ENCODE measurements around the gene RAB34.
"Not testable (repeated sequence)": the region's sequence is repeated elsewhere in the genome, so short reads cannot be mapped to it uniquely, and the experiment has no call there.

Gene RAB34

DNA sequence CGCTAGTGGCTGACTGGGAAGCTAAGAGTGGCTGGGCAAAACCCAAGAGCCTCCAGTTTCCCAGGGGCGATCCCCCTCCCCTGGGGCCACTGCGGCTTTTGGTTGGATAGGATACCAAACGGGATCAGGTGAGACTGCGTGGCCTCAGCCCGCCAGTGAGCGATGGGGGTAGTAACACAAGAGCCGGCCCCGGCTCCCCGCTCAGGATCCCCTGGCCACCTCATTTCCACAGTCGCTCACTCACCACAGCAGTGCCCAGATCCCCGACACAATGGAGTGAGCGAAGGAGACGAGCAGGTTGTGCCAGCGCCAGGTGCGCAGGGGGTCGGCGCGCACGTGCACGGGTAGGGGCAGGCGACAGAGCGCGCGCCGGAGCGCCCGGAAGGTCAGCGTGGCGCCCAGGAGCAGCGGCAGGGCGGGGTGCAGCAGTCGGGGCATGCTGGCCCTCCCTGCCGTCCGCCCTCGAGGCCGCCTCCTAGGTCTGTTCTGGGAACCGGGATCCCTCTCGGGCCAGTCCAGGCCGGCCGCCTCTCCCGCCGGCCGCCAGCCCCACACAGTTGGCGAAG, 8.1 kb upstream of the RAB34 start:
- Mint-ChIP-seq H3K4me1 (ENCODE audit: low read depth) (peaks cover 61% of the 10 kb centered on the region), H3K4me3 (peak overlapping the region; percentile 100), H3K27ac (peak overlapping the region; percentile 100), H3K36me3 (ENCODE audit: low read depth) (peaks cover 59% of the 10 kb centered on the region), H3K27me3 (no peaks in the 10 kb centered on the region), H3K9me3 (no peaks in the 10 kb centered on the region)
- DNase-seq, result peak; percentile 84

DNA sequence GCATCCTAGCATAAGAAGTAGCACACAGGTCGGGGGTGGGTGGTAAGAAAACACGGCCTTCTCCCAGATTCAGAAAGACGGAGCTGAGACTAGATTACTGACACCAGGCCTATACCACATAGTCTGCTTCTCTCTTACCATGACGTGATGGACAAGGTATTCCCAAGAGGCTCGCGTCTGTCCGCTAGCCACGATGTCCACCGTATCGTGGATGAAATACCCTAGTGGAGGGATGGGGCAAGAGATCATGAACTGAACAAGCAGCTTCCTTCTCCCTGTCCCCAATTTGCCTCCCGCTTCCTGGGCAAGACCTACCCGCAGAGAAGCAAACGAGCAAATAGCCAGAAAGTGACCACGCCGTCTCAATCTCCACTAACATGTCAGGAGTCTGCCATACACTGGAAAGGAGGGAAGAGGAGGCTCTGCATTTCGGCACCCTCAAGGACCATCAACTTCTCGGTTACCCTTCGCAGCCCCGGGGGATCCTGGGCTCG, 7.5 kb upstream of the RAB34 start:
- DNase-seq, result no peak
- peak overlapping the region; percentile 100 for H3K27ac Mint-ChIP-seq
- no peaks in the 10 kb centered on the region for H3K27me3 Mint-ChIP-seq
- H3K4me1 Mint-ChIP-seq (ENCODE audit: low read depth), result peaks cover 62% of the 10 kb centered on the region
- H3K36me3 Mint-ChIP-seq (ENCODE audit: low read depth), result peaks cover 64% of the 10 kb centered on the region
- H3K9me3 Mint-ChIP-seq, result no peaks in the 10 kb centered on the region
- peak overlapping the region; percentile 100 for H3K4me3 Mint-ChIP-seq

DNA sequence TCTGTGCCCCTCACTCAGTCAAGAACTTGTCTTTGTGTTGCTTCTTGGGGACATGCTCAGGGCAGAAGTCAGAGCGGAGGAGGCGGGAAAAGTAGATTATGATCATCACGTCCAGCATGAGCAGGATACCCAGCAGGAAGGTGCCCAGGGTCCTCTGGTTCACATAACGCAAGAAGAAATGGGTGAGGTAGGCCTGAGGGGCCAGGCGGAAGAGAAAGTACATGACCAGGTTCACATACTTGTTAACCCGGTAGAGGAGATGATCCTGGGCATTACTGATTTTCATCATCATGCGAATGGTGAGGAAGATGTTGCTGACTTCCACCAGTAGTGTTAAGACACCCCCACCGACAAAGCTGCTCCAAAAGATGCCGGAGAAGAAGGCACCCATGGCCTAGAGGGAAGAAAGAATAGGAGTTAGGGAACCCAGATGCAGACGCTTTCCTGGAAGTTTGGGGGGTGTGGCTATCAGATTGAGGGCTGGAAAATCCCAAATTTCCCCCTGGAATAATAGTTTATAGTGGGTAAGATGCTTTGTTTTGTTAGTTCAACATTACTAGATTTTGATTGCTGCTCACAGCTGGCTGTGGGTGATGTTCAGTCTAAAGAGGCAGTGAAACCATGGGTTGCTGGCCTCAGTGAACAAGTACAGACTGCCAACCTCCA, 7.0 kb upstream of the RAB34 start:
- Mint-ChIP-seq H3K27ac (peak overlapping the region; percentile 100), H3K9me3 (no peaks in the 10 kb centered on the region), H3K27me3 (no peaks in the 10 kb centered on the region), H3K4me1 (ENCODE audit: low read depth) (peaks cover 58% of the 10 kb centered on the region), H3K4me3 (peak overlapping the region; percentile 100), H3K36me3 (ENCODE audit: low read depth) (peaks cover 69% of the 10 kb centered on the region)
- DNase-seq, result peak; percentile 60

DNA sequence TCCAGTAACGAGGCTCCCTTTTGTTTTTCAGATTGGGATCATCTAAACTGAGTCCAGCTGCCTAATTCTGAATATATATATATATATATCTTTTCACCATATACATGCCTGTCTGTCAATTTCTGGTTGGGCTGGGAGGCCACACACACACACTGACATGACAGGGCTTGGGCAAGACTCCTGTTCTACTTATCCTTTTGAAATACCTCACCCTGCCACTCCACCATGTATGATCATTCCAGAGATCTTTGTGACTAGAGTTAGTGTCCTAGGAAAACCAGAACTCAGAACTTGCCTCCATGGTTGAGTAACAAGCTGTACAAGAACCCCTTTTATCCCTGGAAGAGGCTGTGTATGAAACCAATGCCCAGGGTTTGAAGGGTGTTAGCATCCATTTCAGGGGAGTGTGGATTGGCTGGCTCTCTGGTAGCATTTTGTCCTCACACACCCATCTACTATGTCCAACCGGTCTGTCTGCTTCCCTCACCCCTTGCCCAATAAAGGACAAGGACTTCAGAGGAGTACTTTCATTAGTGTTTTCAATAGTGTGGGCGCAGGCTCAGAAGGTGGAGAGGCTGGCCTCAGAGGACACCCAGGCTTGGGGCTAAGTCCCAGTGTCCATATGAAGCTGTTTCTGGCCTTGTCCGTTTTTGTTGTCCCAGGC, 6.3 kb upstream of the RAB34 start:
- not testable (repeated sequence) for H3K9me3 Mint-ChIP-seq, DNase-seq, H3K27me3 Mint-ChIP-seq
- Mint-ChIP-seq H3K4me1 (ENCODE audit: low read depth) (peaks cover 58% of the 10 kb centered on the region), H3K27ac (peak overlapping the region; percentile 100), H3K4me3 (peak overlapping the region; percentile 100), H3K36me3 (ENCODE audit: low read depth) (peaks cover 71% of the 10 kb centered on the region)

DNA sequence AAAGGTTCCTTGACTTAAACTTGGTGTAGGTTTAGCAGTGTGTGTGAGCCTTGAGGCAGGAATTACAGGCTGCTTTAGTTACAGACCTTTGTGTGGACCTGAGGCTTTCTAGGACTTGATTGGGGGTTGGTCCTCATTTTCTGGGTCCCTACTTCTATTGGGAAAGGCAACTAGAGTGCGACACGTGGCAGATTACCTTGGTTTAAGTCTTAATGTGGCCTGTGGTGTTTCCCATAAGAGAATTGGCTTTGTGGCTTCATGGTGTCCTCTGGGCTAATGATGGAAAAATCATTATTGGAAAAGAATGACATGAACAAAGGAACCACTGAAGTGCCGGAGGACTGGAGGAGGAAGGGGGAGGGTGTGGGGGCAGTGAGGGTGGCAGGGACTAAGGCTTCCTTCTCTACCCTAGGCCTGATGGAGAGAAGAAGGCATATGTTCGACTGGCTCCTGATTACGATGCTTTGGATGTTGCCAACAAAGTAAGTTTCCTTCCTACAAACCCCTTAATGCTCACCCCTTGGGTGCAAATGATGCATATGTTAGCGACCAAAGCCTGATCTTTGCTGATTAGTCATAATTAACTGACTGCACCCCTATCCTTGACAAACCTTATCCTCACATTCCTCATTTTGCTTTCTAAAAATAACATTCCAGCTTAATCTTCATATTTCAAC, 5.6 kb upstream of the RAB34 start:
- Mint-ChIP-seq H3K27ac (peak overlapping the region; percentile 100), H3K9me3 (no peaks in the 10 kb centered on the region), H3K27me3 (peaks cover 2% of the 10 kb centered on the region), H3K4me1 (ENCODE audit: low read depth) (peaks cover 60% of the 10 kb centered on the region), H3K36me3 (ENCODE audit: low read depth) (peaks cover 70% of the 10 kb centered on the region), H3K4me3 (peak overlapping the region; percentile 100)
- no peak for DNase-seq

DNA sequence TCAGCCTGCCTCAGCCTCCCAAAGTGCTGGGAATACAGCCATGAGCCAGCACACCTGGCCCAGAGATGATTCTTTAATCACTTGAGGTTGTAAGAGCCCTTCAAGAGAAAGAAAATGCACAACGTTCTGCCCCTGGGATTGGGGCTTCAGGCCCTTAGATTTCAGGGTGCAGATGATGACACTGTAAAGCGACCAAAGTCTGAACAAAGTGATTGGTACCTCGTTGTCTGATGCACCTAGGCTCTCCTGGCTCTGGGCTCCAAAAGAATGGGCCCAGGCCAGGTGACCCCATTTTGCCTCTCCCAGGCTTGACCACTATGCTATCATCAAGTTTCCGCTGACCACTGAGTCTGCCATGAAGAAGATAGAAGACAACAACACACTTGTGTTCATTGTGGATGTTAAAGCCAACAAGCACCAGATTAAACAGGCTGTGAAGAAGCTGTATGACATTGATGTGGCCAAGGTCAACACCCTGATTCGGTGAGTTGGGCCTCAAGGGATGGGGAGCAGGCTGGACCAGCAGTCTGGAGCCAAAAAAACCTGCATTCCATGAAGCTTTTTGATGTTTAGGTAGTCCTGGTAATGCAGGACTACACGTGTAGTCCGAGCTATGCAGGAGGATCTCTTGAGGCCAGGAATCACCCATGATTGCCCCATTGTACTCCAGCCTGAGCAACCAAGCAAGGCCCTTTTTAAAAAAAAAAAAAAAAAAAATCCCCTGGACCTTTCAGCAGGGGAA, 4.9 kb upstream of the RAB34 start:
- Mint-ChIP-seq H3K9me3 (no peaks in the 10 kb centered on the region), H3K27me3 (peaks cover 8% of the 10 kb centered on the region), H3K27ac (peak overlapping the region; percentile 100), H3K36me3 (ENCODE audit: low read depth) (peaks cover 68% of the 10 kb centered on the region), H3K4me3 (peak overlapping the region; percentile 100), H3K4me1 (ENCODE audit: low read depth) (peaks cover 59% of the 10 kb centered on the region)
- no peak for DNase-seq

DNA sequence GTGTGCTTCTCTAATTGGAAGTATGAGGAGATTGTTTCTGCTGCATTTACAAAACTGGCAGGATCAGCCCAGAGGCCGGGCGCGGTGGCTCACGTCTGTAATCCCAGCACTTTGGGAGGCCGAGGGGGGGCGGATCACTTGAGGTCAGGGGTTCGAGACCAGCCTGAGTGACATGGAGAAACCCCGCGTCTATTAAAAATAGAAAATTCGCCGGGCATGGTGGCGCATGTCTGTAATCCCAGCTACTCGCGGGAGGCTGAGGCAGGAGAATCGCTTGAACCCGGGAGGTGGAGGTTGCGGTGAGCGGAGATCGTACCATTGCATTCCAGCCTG, 3.3 kb upstream of the RAB34 start:
- H3K4me3 Mint-ChIP-seq, result peak overlapping the region; percentile 100
- DNase-seq, H3K9me3 Mint-ChIP-seq: not testable (repeated sequence)
- H3K27me3 Mint-ChIP-seq, result peaks cover 17% of the 10 kb centered on the region
- peaks cover 48% of the 10 kb centered on the region for H3K4me1 Mint-ChIP-seq (ENCODE audit: low read depth)
- peaks cover 64% of the 10 kb centered on the region for H3K36me3 Mint-ChIP-seq (ENCODE audit: low read depth)
- H3K27ac Mint-ChIP-seq, result peak overlapping the region; percentile 100

DNA sequence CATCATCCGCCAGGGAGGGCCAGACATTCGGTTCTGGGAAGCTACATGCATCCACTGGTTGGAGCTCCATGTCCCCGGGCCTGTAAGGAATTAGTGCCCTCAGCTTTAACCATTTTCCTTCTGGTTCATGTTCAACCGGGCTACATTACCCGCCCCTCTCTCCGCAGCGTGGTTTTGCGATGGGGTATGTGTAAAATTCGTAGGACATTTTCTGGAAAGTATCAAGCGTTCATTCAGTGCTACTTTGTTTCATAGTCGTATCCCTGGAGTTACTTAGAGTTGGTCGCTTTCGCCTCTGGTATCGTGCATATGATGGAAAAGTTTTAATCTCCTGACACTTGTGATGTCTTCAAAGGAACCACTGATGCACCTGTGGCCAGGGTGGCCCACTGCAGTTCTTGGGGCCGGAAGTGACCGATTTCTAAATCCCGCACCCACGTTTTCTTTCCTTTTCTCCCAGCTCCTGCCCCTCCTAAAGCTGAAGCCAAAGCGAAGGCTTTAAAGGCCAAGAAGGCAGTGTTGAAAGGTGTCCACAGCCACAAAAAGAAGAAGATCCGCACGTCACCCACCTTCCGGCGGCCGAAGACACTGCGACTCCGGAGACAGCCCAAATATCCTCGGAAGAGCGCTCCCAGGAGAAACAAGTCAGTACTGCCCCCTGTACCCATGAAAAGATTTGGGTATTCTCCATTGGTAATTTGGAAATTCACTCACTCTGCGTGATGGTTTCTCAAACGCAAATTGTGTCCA, 2.8 kb upstream of the RAB34 start:
- H3K36me3 Mint-ChIP-seq (ENCODE audit: low read depth), result peaks cover 60% of the 10 kb centered on the region
- H3K9me3 Mint-ChIP-seq, result no peaks in the 10 kb centered on the region
- peaks cover 48% of the 10 kb centered on the region for H3K4me1 Mint-ChIP-seq (ENCODE audit: low read depth)
- H3K27ac Mint-ChIP-seq, result peak overlapping the region; percentile 100
- DNase-seq, result peak; percentile 70
- H3K27me3 Mint-ChIP-seq, result peaks cover 23% of the 10 kb centered on the region
- H3K4me3 Mint-ChIP-seq, result peak overlapping the region; percentile 100

DNA sequence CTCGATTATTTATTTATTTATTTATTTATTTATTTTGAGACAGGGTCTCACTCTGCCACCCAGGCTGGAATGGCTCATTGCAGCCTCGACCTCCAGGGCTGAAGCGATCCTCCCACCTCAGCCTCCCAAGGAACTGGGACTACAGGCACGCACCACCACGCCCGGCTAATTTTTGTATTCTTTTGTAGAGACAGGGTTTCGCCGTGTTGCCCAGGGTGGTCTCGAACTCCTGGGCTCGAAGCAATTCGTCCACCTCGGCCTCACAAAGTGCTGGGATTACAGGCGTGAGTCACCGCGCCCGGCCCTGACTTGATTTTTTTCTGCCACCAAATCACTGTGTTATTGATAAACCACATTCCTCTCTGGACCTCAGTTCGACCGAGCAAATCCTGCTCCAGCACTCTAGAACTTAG, 1.4 kb upstream of the RAB34 start:
- no peaks in the 10 kb centered on the region for H3K9me3 Mint-ChIP-seq
- peak overlapping the region; percentile 100 for H3K4me3 Mint-ChIP-seq
- peaks cover 36% of the 10 kb centered on the region for H3K4me1 Mint-ChIP-seq (ENCODE audit: low read depth)
- peak overlapping the region; percentile 100 for H3K27ac Mint-ChIP-seq
- peaks cover 36% of the 10 kb centered on the region for H3K27me3 Mint-ChIP-seq
- DNase-seq, result no peak
- peaks cover 46% of the 10 kb centered on the region for H3K36me3 Mint-ChIP-seq (ENCODE audit: low read depth)

DNA sequence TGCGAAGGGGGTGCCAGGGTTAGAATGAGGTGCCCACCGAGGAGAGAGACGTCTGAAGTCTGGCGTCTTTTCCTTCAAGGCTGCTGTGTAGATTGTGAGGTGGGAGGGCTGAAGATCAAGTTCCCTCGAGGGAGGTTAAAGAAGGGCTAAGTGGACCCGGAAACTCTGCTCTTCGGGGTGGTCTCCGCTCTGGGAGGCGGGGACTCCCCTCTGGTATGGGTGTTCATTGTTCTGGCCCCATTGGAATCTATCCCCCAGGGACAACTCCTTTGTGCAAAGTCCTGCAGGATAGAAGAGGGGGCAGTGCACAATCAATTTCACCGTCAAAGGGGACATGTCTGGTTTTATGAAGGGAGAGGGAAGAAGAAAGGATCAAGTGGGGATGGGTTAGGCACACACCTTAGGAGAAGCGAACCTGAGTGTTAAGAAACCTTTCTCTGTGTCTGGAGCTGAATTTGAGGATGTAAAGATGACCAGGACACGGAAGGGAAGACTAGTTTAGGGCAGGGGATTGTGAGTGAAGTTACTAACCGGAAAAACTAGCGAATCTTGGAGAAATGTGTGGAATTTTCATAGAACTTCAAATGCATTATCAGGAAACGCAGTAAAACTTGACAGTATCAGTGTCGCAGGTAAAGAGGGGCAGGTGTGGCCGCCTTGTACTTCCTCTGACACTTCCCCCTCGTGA, 809 bp upstream of the RAB34 start:
- Mint-ChIP-seq H3K27me3 (peaks cover 38% of the 10 kb centered on the region), H3K27ac (peak overlapping the region; percentile 82), H3K4me3 (peak overlapping the region; percentile 71), H3K9me3 (no peaks in the 10 kb centered on the region), H3K36me3 (ENCODE audit: low read depth) (peaks cover 41% of the 10 kb centered on the region), H3K4me1 (ENCODE audit: low read depth) (peaks cover 31% of the 10 kb centered on the region)
- DNase-seq, result no peak

DNA sequence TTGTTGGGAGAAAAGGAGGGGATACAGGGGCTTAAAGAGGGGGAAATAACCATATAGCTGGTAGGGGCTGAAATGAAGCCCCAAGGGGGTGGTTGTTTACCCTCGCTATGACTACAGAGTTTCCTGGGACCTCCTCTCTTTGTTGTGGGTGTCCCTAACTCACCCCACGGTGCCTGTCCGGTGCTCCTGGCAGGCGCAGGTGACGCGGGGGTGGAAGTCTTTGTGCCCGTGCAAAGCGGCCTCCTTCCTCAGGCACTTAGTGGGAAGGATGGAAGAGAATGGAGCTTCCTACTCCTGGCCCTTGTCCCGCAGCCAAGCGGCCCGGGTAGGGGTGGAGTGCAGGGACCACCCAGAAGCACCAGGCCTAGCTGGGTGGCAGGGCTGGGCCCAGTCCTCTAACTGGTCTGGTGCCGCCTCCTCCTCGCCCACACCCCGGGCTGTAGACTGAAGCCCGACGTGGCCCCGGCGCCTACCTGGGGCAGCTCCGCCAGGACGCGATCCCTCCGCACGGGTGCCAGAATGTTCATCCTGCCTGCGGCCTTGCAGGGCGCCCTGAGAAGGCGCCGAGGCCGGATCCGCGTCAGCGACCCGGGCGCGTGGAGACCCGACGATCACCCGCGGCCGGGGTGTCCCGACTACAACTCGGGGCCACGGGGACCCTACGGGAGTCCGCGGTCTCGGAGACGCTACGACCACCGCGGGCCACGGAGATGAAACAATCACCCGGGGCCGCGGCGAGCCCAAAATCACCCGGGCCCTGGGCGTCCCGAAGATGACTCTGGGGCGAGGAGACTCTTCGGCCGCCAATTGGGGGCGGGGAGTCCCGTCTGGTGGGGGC, 709 bp downstream of the RAB34 start:
- no peak overlapping the region for H3K27ac Mint-ChIP-seq
- DNase-seq, result no peak
- H3K36me3 Mint-ChIP-seq (ENCODE audit: low read depth), result peaks cover 25% of the 10 kb centered on the region

DNA sequence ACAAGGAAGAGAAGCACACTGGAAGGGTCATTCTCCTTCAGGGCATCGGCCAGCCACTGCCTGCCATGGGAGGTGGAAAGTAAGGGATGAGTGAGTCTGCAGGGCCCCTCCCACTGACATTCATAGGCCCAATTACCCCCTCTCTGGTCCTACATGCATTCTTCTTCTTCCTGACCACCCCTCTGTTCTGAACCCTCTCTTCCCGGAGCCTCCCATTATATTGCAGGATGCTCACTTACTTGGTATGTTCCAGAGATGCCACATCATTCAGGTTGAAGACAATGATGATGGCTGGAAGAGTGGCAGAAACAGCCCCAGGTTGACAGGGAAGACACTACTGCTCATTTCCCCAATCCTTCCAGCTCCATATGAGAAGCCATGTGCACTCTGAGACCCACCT, 2.5 kb downstream of the RAB34 start:
- peaks cover 35% of the 10 kb centered on the region for H3K4me1 Mint-ChIP-seq (ENCODE audit: low read depth)
- no peak overlapping the region for H3K27ac Mint-ChIP-seq
- peaks cover 42% of the 10 kb centered on the region for H3K27me3 Mint-ChIP-seq
- no peak overlapping the region for H3K4me3 Mint-ChIP-seq
- H3K36me3 Mint-ChIP-seq (ENCODE audit: low read depth), result peaks cover 8% of the 10 kb centered on the region
- no peak for DNase-seq
- no peaks in the 10 kb centered on the region for H3K9me3 Mint-ChIP-seq

More for the DNA sequence above, 709 bp downstream of the RAB34 start:
- peaks cover 28% of the 10 kb centered on the region for H3K4me1 Mint-ChIP-seq (ENCODE audit: low read depth)
- H3K27me3 Mint-ChIP-seq, result peaks cover 42% of the 10 kb centered on the region
- H3K4me3 Mint-ChIP-seq, result peak overlapping the region; percentile 66
- no peaks in the 10 kb centered on the region for H3K9me3 Mint-ChIP-seq
